Activated T-cell treated with anti-CD3 and anti-CD28 coated beads, Interleukin-2, amount 50 U/mL, for 1 hour (primary cell): ENCODE measurements around the gene SRRM3.
"Not testable (repeated sequence)": the region's sequence is repeated elsewhere in the genome, so short reads cannot be mapped to it uniquely, and the experiment has no call there.

Experiments
- DNase-seq: peaks from one replicate; pipeline ENCODE4 v3.0.0-alpha.2; 2020

Gene SRRM3, protein sequence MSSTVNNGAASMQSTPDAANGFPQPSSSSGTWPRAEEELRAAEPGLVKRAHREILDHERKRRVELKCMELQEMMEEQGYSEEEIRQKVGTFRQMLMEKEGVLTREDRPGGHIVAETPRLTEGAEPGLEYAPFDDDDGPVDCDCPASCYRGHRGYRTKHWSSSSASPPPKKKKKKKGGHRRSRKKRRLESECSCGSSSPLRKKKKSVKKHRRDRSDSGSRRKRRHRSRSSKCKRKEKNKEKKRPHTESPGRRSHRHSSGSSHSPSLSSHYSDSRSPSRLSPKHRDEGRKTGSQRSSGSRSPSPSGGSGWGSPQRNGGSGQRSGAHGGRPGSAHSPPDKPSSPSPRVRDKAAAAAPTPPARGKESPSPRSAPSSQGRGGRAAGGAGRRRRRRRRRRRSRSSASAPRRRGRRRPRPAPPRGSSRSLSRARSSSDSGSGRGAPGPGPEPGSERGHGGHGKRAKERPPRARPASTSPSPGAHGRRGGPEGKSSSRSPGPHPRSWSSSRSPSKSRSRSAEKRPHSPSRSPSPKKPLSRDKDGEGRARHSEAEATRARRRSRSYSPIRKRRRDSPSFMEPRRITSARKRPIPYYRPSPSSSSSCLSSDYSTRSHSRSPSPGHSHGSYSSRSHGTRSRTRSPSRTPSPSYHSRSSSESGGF

DNA sequence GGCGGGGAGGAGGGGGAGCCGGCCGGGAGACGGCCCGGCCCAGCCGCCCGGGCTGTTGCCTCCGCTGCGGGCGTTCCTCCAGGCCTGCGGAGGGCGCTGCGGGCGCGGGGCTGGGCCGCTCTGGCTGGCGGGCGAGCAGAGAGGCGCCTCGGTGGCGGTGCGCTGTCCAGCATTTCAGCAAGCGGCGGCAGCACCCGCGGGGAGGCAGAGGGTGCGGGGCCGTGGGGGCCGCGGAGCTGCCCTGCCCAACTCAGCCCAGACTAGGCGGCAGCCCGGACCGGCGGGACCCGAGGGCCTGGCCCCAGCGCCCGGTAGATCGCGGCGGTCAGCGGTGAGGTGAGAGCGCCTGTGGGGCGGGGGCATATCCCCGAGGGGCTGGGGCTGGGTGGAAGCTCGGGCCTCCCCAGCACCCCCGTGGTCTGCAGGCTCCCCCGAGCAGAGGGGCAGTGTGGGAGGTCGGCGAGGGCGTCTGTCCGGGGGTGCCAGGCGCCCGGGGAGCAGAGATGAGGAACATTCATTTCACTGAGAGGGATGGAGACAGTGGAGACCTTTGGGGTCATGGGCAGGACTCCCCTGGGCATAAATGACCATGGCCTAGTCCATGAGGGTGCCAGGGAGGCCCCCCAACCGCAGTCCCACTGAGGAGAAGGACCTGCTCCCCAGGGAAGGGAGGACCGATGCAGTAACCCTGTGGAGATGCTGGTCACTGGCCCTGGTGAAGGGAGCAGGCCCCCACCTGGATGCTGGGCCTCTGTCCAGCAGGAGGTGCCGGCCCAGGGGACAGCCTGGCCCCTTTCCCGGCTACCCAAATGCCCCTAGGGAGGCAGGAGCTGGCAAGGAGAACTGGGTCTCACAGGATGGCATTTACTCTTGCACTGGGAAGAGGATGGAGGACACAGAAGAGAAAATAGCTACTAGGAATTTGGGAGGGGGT is at the start of gene SRRM3:
SRRM3 (plus strand) TSS at position 165 of the 934 bp plus-strand sequence. CDS start 33,171 bp downstream, outside the sequence.
- DNase-seq = peak; percentile 89

DNA sequence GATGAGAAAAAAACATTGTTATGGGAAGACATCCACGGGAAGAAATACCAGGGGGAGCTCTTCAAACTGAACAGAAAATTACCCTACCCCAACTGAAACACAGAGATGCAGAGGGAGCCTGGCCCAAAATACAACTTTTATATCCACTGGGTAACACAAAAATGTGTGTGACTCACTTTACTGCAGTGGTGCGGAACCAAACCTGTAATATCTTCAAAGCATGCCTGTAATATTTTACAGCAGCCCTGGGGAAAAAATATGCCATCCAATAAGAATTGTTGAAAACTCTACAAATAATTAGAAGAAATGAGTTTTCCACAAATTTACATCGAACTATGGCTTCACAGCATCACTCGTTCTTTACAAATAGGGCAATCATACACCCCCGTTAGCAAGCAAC is 49.8 kb upstream of the SRRM3 start:
- no peak for DNase-seq

DNA sequence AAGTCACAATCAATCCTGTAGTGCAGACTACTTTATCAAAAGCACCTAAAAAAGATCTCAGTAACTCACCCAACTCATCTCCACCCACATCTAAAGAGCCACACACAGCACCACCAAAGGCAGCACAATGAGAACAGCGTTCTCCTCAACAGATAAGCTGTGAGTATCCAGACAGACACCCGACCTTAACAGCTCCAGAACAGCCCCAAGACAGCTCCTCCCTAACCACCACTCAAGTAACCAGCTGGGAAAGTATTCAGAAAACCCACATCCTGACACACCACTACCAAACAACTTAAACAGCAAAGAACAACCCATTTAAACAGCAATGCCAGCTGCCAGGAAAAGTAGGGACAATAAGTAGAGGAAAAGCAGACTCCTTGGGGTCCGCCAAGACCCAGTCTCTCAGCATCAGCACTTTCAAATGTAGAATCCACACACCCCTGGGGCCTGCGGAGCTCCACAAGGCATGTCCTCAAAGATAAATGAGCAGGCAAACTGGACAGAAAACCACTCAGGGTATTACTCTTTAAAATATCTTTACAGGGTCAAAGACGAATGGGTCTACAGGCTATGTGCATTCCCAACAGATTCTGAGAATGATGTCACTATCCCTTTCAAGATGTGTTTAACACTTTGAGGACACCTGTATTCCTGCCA is 48.0 kb upstream of the SRRM3 start:
- DNase-seq = not testable (repeated sequence)

DNA sequence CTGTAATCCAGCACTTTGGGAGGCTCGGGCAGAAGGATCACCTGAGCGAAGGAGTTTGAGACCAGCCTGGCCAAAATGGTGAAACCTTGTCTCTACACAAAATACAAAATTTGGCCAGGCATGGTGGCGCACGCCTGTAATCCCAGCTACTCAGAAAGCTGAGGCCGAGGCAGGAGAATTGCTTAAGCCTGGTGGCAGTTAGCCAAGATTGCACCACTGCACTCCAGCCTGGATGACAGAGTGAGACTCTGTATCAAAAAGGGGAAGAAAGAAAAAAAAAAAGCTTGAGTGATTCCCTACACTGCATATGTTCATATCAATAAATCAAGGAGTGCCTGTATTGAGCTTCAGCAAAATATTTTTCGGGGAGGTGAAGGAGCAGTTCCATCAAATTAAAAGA is 45.8 kb upstream of the SRRM3 start:
- DNase-seq = no peak

DNA sequence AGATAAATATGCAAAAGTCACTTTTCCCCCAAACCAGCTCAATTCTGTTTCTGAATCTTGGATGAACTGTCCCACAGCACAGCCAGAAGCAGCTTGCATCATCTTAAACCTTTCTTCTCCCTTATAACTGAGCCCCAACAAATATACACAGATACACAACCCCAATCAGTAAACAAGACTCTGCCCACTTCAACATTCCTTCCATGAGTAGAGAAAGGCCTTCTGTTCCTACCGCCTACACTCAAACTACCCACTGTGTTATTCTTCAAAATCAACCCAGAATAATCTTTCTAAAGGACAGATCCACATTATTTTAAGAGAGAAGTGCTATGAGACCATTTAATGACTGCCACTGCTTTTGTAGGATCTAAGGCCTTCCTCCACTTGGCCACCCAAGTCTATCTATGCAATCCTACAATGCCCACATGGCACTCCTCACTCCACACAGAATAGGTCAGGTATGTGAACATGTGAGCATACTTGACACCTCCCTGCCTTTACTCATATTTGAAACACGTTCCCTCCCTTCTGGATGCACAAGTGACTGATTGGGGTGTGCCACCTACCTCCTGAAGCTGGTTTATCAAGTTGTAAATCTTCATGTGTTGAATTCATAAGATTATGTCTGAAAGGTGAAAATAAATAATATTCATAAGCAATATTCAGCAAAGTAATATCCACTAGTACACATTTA is 44.6 kb upstream of the SRRM3 start:
- DNase-seq = not testable (repeated sequence)

DNA sequence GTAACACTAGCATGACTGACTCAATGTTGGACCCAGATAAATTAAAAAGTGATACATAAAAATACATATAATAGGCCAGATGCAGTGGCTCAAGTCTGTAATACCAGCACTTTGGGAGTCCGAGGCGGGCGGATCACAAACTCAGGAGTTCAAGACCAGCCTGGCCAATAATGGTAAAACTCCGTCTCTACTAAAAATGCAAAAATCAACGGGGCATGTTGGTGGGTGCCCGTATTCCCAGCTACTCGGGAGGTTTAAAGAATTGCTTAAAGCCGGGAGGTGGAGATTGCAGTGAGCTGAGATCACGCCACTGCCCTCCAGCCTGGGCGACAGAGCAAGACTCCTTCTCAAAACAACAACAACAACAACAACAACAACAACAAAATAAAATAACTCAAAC is 43.3 kb upstream of the SRRM3 start:
- not testable (repeated sequence) for DNase-seq

DNA sequence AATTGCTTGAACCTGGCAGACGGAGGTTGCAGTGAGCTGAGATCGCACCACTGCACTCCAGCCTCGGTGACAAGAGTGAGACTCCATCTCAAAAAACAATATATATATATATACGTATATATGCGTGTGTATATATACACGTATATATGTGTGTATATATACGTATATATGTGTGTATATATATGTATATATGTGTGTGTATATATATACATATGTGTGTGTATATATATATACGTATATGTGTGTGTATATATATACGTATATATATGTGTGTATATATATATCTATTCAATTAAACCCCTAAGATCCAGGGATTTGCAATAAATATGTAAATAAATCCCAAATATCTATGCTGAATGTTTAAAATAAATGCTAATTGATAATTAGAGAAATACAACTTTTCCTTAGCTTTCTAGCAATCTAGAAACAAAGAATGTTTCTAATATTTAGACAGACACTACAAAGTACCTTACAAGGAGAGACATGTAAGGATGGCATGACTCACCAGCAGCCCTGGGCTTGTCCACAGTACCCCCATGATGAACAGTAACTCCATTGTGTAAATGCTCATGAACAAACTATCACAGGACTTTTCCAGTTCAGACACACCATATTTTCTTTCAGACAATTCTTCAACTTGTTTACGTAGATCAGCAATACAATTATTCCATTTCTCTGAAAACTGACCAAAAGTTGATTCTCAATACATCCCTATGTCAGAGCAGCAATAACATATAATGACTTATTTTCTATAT is 39.1 kb upstream of the SRRM3 start:
- not testable (repeated sequence) for DNase-seq

DNA sequence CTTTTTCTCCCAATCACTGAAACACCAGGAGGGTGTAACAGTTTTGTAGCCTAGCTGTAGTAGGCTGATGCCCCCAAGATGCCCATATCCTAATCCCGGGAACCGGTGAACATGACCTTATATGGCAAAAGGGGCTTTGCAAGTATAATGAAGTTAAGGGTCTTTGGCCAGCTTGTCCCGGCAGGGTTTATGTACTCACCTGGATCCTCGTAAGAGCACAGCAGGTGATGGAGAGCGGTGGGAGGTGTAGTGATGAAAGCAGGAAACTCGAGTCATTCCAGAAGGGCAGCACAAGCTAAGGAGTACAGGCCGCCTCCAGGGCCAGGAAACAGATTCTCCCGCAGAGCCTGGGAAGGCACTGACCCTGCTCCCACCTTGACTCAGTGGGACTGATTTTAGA is 37.9 kb upstream of the SRRM3 start:
- DNase-seq = not testable (repeated sequence)

DNA sequence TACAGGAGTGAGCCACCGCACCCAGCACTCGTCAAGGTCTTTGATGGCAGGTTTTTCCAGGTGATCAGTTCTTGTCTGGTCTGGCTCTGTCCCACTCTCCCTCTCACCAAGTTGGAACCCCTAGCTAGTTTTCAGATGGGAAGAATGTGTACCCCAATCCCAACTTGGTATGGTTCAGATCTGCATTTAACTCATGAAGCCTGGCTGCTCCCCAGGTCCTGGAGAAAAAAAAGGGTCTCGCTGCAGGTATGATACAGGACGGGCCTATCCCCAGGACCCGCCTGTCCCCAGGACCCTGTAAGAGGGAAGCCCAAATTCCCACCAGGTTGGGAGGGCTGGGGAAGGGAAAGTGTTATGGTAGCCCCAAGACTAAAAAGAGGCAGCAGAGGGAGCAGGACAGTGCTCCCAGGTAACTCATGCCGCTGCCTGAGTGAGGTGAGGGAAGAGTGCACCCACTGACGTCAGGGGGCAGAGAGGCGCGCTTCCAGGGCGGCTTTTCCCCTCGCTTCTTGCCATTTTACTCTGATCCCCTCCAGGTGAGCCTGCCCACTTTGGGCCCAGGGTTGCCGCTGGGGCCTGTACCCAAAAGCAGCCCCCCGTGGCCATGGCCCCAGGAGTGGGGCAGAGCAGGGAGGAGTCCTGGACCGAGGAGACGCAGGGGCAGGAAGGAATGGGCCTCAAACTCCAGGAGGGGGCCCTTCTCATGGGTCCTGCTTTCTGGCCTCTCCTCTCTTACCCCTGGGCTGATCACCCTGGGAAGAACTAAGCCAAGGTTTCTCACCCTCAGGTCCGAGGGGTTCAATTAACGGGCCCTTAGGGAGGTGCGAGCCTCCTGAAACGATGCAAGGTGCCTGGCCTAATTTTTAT is 36.4 kb upstream of the SRRM3 start:
- DNase-seq = no peak

DNA sequence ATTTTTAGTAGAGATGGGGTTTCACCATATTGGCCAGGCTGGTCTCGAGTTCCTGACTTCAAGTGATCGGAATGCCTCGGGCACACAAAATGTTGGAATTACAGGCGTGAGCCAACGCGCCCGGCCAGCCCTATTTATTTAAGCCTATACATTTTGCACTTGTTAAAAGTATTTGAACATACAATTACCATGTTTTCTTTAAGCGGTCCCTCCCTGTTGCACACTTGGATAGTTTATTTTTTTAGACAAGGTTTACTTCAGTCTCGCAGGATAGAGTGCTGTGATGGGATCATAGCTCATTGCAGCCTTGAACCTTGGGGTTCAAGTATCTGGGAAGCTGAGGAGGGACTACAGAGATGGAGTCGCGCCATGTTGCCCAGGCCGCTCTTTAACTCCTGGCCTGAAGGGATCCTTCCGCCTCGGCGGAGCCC is 35.7 kb upstream of the SRRM3 start:
- DNase-seq = no peak

DNA sequence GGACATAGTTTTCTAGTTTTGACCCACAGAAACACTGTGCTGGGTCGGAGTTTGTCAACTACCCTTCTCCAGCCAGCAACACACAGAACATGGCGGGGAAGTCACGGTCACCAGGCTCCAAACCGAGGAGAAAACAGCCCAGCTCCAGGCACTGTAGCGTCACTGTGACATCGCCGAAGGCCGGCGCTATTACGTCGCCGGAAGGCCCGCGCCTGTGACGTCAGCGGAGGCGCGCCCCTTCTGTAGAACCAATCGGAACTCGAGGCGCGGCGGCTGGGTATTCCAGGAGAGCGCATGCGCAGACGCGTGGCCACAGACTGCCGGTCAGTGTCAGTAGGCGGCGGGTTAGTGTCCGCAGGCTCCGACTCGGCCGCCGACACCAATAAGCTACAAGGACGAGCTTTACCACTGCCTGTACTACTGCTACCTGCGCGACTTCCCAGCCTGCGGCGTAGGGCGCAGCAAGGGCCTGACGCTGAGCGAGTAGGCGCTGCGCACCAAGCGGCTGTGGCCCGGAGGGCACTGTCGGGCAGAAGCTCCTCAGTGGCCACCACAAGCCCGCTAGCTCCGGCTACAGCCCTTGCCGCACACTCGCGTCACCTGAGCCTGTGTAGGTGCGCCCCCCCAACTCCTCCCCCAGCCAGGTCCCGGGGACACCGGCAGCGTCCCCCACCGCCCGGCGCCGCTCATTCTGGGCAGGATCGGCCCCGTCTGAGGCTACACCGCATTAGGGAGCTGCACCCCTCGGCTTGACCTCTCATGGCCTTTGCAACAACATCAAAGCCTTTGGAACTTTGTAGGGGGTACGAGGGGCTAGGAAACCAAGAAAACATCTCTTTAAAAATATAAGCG is 35.1 kb upstream of the SRRM3 start:
- peak; percentile 91 for DNase-seq

DNA sequence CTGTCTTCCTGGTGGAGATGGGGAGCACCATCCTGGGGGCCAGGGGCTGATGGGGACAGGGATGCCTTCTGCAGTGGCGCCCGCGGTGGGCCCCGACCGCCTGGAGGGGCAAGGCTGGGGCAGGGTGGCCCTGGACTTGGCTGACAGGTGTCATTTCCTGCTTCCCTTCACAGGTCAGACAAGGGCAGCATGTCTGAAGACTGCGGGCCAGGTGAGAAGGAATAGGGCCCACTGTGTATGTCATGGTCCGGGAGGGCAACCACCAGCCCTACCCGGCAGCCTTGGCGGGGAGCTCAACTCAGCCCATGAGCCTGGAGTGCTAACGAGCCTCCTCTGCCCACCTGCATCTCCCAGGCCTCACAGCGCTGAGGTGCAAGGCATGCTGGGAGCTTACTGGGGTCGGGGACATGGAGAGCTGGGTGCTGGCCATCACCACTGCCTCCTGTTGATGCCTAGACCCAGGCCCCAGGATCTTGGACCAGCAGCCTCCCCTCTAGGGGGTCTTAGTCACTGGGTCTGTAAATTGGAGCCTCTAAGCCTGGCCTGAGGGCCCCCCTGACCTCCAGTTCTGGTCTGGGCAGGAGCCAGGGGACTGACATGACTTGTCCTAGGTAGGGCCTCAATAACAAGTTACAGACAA is 28.0 kb upstream of the SRRM3 start:
- DNase-seq = no peak

DNA sequence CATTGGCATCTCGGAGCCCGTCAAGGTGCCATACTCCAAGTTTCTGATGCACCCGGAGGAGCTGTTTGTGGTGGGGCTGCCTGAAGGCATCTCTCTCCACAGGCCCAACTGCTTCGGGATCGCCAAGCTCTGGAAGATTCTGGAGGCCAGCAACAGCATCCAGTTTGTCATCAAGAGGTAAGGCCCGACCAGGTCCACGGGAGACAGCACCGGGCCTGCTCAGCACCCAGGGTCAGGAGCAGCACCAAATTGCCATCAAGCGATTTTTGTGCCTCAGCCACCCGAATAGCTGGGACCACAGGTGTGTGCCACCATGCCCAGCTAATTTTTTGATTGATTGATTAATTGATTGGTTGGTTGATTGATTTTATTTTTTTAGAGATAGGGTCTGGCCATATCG is 24.7 kb upstream of the SRRM3 start:
- not testable (repeated sequence) for DNase-seq

DNA sequence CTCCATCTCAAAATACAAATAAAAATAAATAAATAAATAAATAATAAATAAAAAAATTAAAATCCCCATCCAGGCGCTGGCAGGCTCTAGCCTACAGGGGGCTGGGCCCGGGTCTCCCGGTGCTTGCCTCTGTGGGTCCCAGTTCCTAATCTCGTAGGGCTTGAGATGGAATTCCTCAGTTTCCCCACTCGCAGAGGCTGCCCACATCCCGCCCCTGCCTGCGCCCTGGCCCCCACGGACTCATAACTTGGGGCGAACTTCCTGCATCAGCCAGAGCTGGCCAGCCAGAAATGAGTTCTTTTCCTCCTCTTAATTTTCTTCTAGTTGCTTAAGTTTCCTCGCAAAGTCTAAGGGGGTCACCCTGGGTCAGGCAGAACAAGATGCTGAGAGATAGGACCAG is 22.0 kb upstream of the SRRM3 start:
- no peak for DNase-seq

DNA sequence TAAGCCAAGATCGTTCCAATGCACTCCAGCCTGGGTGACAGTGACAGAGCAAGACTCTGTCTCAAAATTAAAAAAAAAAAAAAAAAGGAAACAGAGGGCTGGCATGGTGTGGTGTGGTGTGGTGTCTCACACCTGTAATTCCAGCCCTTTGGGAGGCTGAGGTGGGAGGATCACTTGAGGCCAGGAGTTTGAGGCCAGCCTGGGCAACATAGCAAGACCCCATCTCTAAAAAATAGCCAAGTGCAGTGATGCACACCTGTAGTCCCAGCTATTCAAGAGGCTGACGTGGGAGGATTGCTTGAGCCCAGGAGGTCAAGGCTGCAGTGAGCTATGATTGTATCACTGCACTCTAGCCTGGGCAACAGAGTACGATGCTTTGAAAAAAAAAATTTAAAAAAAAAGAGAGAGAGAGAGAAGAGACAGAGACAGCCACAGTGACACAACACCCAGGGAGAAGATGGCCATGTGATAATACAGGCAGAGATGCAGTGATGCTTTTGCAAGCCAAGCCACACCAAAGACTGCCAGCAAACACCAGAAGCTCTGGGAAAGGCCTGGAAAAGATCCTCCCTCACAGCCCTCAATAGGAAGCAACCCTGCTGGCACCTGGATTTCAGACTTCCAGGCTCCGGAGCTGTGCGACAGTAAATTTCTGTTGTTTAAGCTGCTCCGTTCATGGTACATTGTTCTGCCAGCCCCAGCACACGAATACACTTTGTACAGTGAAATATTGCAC is 19.3 kb upstream of the SRRM3 start:
- DNase-seq = no peak

DNA sequence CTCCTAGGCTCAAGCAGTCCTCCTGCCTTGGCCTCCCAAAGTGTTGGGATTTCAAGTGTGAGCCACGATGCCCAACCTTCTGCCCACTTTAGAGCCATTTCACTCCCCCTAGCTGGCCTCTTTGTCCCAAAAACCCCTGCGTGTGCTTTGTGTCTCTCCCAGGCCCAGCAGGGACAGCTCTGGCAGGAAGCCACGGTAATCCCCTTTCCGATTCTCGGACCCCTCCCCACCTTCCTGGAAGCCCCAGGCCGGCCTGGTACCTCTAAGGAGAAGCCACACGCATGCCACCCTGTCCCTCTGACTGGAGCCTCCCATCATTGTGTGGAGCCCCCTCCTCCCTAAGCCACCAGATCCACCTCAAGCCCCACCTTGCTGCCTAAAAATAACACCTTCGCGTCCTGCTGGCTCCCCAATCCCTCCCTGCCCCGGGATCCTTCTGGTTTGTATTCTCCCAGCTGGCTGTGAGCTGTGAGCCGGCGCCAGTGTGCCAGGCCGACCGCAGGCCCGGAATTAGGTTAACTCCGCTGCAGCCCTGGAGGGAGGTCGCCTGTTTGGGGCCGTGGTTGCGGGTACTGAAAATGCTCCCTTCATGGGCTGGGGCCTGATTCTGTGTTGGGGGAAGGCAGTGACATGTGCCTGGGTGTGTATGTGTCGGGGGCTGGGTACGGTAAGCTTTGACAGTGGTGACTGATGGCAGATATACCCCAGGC is 16.4 kb upstream of the SRRM3 start:
- DNase-seq = no peak

DNA sequence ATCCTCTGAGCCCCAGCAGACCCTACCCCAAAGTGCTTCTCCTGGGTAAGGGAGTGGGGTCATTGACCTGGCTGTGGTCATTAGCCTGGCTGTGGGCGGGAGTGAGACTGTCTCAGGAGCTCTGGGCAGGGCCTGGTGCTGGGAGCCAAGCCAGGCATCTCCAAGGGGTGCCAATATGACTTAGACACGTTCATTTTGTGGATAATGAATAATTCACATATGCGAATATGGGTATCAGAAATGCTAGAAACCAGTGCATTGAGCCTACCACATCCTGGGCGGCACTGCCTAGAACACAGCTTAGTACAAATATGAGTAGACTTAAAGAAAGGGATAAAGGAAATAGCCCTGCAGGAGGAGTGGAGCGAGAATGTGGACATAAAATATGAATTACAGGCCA is 14.4 kb upstream of the SRRM3 start:
- no peak for DNase-seq
